Dedifferentiated amniotic fluid mesenchymal stem cell (primary cell): ENCODE results near the gene CFAP46.
"Not testable (repeated sequence)": the region's sequence is repeated elsewhere in the genome, so short reads cannot be mapped to it uniquely, and the experiment has no call there.

Source experiments
- DNase-seq: peaks from one replicate; pipeline ENCODE4 v3.0.0-alpha.2; 2016; ENCODE audit errors: extremely low spot score

Gene CFAP46

DNA sequence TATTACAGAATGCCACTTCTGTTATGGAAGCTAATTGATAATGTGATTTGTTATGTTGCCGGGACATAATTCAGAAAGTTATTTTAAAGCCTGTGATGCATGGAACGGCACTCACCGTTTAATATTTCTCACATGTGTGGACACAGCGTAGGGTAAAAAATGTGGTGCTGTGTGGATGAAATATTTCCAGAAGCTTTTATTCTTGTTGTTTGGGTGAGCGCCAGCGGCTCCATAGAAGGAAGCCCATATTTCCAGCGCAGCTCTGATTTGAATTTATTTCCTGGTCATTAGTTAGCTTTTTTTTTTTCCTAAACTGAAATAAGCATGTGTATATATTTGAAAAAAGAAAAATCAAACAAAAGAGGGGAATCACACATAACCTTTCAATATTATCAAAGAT, 136.3 kb downstream of the CFAP46 start:
- DNase-seq = no peak

DNA sequence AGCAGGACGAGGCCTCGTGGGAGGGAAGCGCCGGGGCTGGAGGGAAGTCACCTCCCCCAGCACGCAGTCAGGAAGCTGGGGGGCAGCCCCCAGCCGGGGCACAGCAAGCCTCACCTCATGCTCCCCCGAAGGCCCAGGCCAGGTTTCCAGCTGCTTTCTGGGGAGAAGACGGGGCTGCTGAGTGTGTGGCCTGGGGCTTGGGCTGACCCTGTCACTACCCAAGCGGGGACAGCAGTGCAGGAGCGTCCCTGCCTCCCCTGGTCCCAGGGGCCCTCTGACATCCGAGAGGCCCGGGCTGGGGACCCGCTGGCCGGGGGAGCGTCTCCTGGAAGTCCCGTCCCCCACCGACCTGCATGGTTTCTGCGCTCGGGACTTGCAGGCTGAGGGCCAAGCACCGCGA, 136.8 kb downstream of the CFAP46 start:
- DNase-seq = no peak

DNA sequence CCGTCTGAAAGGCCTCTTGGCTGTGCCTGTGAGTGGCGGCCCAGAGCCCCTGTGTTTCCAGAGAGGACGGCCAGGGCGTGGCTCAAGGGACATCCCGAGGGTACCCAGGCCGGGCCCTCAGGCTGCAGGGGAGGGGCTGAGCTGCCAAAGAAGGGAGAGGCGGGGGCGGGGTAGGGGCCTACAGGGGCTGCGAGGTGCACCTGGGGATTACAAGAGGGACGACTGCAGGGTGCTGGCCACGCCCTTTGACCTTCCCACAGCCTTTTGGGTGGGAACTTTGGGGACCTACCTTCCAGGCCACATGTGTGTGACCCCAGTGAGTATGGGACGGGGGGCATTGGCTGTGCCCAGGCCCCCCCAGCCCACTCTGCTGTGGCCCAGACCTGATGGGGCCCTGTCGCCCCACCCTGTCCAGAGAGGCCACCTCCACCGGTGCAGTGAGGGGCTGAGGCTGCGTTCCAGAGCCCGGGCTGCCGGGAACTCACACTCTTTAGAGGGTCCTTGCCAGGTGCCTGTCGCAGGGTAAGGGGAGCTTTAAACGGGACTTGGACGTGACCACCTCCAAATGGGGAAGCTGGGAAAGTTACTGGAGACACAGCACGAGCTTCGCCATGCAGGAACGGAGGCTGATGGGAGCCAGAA, 137.5 kb downstream of the CFAP46 start:
- DNase-seq = no peak

DNA sequence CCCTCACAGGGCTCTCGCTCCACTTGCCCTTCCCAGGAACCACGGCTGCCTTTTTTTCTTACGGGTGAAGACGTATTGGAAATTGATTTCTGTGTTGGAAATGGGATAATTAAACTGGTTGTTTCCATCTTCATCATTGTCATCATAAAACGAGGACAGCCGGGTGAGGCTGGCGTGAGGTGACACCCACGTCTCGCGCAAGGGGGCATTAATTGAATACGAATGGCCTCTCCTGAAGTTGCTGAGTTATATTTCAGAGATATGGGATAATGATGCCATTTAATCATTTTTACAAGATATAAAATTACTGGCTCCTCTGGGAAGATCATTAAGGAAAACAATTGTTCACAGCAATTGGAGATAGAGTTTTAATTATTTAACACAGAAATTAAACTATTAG, 138.1 kb downstream of the CFAP46 start:
- no peak for DNase-seq

DNA sequence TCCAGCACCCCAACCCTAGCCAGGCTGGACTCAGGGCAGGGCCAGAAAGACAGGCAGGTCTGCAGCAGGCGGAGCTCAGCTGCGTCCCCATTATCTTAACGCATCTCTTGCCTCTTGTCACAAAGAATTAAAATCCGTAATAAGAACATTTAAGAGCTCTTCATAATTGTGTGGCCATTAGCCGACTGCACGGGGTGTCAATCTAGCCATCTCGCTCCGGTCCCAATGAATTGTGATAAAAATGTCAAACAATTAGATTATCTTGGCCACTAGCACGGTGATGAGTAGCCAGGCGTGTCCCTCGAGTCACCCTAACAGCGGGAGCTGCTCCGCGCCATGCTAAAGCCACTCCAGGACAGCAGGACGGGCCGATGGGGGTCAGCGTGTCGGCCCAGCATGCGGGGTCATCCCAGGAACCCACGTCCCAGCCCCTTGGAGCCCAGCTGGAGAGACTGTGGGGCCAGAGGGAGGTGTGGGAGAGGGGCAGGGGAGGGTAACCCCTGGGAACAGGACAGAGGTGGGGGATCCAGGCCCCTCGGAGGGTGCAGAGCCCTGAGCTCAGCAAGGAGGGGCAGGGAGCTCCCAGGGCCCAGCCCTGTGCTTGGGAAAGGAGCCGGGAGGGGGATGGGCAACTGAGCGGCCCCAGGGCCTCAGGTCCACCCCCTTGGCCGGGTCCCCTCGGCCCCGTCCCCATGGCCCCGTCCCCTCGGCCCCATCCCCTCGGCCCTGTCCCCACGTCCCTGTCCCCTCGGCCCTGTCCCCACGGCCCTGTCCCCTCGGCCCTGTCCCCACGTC, 138.8 kb downstream of the CFAP46 start:
- DNase-seq = no peak

DNA sequence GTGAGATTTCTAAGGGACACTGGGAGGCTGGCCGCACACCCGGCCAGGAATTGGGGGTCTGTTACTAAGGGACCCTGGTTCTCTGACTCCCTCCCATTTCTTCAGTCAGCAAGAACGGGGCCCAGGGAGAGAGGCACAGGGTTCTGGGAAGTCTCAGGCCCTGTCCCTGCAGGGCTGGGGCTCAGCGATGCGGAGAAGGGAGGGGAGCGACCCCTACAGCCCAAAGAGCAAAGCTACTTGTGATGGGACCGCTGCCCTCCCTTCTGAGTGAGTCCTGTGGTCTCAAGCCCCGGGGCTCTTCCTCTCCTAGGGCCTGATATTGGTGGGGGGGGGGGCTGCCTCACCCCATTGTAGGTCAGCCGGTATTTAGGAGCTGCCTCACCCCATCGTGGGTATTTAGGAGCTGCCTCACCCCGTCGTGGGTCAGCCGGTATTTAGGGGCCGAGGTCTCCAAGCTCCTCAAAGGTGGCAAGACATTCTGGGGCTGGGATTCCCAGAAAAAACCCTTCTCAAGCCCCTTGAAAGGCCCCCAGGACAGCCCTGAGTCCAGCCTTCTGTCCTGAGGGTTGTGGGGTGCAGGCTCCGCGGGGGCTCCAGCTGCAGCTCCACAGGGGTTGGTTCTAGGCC, 139.6 kb downstream of the CFAP46 start:
- DNase-seq = no peak

DNA sequence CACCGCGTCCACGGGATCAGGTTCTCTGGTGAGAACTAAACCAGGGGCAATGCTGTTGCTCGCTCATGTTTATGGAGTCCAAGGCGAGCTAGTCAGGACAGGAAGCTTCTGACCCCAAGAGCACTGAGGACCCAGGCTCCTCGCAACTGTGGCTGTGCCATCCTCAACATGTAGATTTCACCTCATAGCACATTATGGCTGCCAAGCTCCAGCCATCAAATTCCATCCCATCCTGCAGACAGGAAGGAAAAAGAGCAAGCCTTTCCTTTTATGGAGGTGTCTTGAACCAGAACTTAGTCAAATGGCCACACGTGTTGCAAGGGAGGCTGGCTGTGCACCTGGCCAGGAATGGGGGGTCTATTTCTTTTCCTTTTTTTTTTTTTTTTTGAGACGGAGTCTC, 140.3 kb downstream of the CFAP46 start:
- DNase-seq = no peak

DNA sequence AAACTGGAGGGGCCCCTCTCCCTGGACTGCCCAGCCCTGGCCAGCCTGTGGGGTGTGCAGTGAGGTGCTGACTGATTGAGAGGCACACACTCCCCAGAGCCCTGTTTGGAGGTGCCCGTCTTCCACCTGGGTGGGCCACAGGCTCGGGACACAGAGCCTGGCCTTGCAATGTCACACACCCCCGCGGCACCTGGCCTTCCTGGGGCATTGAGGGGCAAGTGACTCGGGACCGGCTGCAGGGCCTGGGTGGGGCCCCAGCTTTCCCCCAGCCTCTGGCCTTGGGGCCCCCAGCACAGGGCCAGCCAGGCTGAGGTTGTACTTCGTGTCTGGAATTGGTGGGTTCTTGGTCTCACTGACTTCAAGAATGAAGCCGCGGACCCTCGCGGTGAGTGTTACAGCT, 142.5 kb downstream of the CFAP46 start:
- DNase-seq = no peak

DNA sequence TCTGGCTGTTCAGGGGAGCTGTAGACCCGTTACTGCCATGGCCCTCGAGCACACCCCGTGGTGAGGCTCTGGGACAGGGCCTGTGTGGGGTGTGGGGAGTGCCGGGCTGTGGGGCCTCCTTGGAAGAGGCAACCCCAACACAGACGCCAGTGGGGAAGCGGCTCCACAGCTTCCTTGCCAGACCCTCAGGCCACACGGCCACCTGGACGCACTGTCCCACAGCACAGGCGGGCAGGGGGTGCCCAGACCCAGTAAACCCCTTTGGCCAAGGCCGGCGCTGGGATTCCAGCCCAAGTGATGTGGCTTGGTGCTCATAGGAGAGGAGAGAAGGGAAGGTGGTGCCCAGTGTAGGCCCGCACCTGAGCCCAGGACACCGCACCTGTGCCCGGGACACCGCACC, 143.5 kb downstream of the CFAP46 start:
- DNase-seq = no peak

DNA sequence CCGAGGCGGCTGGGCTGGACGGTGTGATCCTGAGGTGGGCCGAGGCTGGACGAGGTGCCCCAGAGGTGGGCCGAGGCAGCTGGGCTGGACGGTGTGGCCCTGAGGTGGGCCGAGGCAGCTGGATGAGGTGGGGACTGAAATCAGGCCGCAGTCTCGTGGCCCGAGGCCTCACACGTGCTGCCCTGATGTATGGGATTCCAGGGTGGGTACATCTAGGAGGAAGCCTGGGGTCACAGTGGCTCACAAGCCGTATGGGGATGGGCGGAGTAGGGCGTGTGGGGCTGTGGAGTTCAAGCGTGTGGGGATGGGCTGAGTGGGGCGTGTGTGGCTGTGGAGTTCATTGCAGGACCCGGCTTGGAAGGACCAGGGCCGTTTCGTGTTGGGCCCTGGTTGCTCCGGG, 144.0 kb downstream of the CFAP46 start:
- DNase-seq = no peak

DNA sequence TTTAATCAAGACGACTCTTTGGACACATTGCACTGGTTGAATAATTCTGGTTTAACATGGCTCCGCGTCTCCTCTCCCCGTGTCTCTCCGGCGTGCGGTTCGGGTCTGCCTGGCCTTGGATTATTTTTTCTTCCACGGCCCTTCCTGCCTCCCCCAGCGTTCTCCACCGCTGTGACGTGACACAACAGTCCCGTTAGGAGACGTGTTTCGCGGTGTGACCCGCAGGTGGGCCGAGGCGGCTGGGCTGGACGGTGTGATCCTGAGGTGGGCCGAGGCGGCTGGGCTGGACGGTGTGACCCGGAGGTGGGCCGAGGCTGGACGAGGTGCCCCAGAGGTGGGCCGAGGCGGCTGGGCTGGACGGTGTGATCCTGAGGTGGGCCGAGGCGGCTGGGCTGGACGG, 144.4 kb downstream of the CFAP46 start:
- DNase-seq = not testable (repeated sequence)

DNA sequence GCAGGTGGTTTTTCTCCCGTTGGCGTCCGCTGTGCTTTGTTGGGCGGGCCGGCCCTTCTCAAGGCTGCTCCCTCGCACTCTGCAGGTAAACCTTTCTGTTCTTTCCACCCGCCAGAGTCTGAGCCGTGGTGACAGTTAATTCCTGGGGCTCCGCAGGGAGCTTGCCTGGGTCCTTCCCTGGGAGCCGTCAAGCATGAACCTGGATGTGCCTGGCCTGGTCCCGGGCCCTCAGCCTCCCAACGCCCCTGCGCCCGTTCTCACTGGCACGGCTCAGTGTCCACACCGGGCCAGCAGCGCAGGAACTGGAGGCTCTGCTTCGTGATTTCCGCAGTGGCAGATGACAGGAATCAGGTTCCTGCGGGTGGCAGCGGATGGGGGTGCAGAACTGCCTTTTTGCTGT, 145.5 kb downstream of the CFAP46 start:
- no peak for DNase-seq

DNA sequence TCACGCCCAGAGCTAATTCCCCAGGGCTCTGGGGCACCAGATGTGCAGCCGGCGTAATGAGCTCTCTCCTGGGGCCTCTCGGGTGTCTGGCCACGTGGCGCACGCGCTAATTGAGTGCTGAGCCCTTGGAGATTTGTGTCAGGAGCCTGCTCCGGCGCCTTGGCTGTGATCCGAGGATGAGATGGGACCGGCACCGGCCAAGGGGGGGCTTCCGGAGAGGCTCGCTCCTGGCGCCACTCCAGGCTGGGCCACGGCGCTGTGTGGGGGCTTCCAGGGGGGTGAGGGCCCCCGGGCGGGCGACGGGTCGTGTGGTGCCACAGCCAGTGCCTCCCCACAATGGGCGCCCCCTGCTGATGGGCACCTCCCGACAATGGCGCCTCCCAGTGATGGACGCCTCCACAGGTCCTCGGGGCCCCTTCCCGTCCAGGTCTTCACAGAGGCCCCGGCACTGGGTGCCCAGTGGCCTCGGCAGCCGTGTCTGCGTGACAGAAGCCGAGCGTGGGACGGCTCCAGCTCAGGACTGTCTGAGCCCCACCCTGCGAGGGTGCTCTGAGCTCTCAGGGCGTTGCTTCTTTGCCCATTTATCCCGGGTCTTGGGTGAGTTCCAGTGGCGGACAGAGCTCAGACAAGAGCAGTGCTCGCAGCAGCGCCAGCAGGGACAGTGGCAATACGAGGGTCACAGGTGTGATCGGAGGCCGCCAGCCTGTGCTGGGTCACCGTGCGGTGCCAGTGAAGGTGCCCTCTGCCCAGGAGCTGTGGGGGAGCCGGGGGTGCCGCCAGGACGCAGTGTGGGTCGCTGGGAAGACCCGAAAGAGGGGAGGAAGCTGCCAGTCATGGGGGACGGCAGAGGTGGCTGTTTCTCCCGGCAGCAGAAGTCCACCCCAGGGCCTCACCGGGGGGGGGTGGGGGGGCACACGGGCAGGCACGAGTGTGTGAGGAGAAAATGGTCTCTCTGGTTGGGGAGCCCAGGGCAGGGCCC, 148.2 kb downstream of the CFAP46 start:
- DNase-seq = no peak

DNA sequence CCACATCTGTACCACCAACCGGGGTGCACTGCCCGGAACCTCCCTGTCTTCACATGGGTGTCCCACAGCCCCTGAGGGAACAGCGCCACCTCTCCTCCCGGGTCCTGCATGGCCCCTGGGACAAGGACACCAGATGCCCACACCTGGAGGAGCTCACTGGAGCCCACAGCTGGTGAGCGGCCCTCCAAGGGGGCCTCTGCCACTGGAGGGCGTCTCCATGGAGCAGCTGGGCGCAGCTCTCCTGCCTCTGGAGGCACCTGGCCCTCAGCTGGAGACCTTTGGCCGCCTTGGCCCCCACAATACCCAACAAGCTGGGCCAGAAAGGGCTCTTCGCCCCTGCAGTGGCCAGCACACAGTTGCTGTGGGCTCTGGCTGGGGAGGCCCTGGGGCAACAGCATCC, 149.2 kb downstream of the CFAP46 start:
- no peak for DNase-seq

DNA sequence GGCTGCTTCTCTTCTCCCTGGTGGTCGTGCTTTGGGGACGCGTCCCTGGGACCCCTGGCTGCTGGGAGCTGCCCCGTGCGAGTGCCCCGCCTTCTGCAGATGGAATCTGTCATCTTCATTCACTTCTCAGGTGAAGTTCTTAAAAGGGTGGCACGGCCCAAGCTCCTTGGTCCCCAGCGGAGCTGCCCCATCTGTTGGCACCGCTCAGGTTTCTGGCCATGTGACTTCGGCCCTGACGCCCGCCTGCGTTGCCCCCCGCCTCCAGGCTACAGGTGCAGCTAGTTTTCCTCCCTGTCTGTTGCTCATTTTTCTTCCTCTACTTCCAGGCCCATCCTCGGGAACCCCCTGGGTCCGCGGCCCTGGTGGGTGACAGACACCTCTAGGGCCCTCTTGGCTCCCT, 149.6 kb downstream of the CFAP46 start:
- no peak for DNase-seq

DNA sequence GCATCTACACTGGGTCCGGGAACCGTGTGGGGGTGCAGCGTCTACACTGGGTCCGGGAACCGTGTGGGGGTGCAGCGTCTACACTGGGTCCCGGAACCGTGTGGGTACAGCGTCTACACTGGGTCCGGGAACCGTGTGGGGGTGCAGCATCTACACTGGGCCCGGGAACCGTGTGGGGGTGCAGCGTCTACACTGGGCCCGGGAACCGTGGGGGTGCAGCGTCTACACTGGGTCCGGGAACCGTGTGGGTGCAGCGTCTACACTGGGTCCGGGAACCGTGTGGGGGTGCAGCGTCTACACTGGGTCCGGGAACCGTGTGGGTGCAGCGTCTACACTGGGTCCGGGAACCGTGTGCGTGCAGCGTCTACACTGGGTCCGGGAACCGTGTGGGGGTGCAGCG, 150.3 kb downstream of the CFAP46 start:
- not testable (repeated sequence) for DNase-seq

DNA sequence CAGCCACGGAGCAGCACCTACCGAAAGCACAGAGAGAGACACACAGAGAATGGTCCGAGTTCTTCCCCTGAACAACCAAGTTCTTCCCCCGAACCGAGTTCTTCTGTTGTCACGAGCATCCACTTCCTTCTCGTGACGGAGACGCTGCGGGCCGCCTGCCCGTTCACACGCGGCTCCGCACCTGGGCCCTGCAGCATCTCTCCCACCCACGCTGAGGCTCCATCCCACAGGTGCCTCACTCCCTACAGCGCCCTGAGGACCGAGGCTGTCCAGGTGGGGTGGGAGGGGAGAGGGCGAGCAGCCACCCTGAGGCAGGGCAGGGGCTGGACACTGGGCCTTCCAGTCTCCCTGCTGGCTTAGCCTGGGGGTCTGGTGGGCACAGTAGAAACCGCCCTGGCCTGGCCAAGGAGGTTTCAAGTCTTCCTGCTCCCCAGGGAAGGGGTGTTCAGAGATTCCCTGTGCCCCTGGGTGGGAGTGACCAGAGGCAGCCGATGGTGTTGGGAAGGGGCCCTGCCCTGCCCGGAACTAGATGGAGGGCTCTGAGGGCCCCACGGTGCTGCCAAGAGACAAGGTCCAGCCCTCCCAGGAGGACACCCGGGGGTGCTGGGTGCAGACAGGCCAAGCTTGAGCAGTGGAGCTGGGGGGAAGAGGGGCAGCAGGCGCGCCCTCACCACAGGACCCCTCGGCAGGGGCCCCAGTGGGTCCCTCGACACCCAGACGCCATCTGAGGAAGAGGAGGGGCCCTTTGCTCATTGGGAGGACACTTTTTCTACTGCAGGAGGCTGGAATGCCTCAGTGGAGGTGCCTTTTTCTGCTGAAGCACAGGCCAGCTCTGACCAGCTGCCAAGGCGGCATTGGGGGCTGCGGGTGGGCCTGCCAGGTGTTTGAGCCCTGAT, 151.2 kb downstream of the CFAP46 start:
- no peak for DNase-seq

DNA sequence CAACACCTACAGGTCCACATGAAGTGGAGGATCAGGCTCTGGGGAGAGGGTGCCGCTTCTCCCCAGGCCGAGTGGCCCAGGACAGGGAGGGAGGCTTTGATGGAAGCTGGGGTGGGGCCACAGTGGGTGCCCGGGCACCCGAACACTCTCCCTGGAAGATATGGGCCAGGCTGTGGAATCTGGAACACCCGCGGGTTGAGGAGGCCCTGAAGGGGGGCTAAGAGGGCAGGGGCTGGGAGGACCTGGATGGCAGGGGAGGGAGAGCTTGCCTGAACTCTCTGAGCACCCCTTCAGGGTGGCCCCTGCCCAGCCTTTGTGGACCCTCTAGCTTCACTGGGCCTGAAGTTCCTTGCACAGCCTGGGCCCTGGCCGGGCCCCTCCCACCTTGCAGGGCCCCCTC, 151.9 kb downstream of the CFAP46 start:
- DNase-seq = no peak

DNA sequence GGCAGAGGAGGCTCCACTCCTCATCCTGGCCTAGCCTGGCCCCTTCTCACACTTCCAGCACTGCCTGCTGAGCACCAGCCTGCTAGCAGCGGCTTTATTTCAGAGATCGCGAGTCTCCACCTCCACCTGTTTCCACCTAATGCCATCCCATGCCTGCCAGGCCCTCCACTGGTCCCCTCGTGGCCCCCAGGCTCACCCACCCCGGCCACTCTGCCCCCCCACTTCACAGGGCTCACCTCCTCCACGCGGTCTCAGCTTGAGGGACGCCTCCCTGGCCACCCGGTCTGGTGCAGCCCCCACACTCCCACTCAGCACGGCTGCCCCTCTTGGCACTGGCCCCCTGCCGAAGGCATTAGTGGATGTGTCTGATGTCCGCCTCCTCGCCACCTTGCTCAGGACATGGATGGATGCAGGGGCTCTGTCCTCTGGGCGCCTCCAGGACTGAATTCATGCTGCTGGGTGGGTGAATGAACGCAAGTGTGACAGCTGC, 152.7 kb downstream of the CFAP46 start:
- DNase-seq = no peak

DNA sequence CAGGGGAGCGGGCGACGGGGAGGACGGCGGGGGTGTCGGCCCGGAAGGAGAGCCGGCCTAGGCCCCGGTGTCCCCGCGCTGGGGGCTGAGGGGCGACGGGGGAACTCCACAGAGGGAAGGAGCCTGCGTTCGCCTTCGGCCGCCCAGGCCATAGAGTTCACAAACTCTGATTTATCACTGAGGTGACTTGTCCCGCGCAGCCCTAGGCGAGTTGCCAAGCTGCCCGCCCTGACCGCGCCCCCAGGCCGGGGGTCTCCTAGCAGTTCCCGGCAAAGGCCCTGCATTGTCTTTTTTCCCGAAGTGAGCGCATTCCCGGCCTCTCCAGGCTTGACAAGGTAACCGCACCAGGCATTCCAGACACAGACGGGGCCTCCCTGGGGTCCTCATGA, 153.5 kb downstream of the CFAP46 start:
- no peak for DNase-seq
